HCT116 (cell line): Measurements from ENCODE around the gene IL31RA. TPM values are rescaled to one million over a fixed set of nuclear protein-coding genes. Genes with fewer than 3 reads are reported as not detected.

Source experiments
- ATAC-seq: fragments of 200-7000 bp; cut with Tn5 transposase; 2 replicates; pipeline ENCODE4 v1.9.1; 2020; ENCODE audit warnings: mild to moderate bottlenecking, moderate library complexity
- BruUV-seq: library from RNA; stranded (reverse); fragments of 400-500 nt; replicated peaks from 2 replicates; lab custom pipeline; 2021; lab: Mats Ljungman, UMichigan
- CTCF ChIA-PET: fragments of 300-600 bp; sonication (Branson Sonifier 250); formaldehyde crosslinking; loops from one replicate; lab custom pipeline; 2021; ENCODE audit warnings: antibody characterized with exemption; lab: Charles Lee
- POLR2A ChIA-PET: fragments of 300-600, 350-600 bp; sonication (Branson Sonifier 250); formaldehyde crosslinking; loops from one replicate; lab custom pipeline; 2021; ENCODE audit warnings: antibody characterized with exemption; lab: Charles Lee
- RAD21 ChIA-PET, 2 experiments: fragments of 300-600 bp; sonication (Branson Sonifier 250); formaldehyde crosslinking; loops; one replicate each; lab custom pipeline; 2023; ENCODE audit warnings: low total read pairs in 2 of 2; ENCODE audit not compliant: uncharacterized antibody in 2 of 2, unreplicated experiment in 2 of 2, low non-redundant PET in 1 of 2; lab: Charles Lee
- DNase-seq: peaks from one replicate; pipeline ENCODE4 v3.0.0-alpha.2; 2010; ENCODE audit warnings: low read depth, low spot score
- H2AFZ ChIP-seq: fragments of 200-600 bp; shearing (Covaris generic), sonication (generic); 2 replicates; pipeline ENCODE4 v1.6.1; 2017; ENCODE audit warnings: low read depth, mixed run types, mixed read lengths, antibody characterized with exemption, low read length; ENCODE audit not compliant: poor library complexity, severe bottlenecking
- H3K27ac ChIP-seq: 2 replicates; pipeline ENCODE4 v1.5.1; 2012; ENCODE audit warnings: low read depth, low read length
- H3K27me3 ChIP-seq: fragments of 200-600 bp; sonication (generic); 2 replicates; pipeline ENCODE4 v1.6.1; 2016; ENCODE audit warnings: mixed run types, low read length, mixed read lengths; ENCODE audit not compliant: insufficient read depth
- H3K36me3 ChIP-seq, 2 experiments: fragments of 200-500 bp in 1 of 2; fragments of 200-600 bp in 1 of 2; sonication (Bioruptor generic) in 1 of 2; sonication (generic) in 1 of 2; 2 replicates each; pipeline versions ENCODE4 v1.5.1 to v1.6.1; 2014 to 2016; ENCODE audit warnings: low read length in 2 of 2, inconsistent platforms in 1 of 2, mixed read lengths in 1 of 2, mixed run types in 1 of 2; ENCODE audit not compliant: insufficient read depth in 2 of 2, control insufficient read depth in 1 of 2
- H3K4me1 ChIP-seq, 2 experiments: fragments of 200-600 bp in 1 of 2; sonication (generic) in 1 of 2; 2 replicates each; pipeline versions ENCODE4 v1.5.1 to v1.6.1; 2012 to 2017; ENCODE audit warnings: low read length in 2 of 2, inconsistent platforms in 1 of 2, mild to moderate bottlenecking in 1 of 2, mixed read lengths in 1 of 2, mixed run types in 1 of 2, moderate library complexity in 1 of 2; ENCODE audit not compliant: insufficient read depth in 2 of 2, control insufficient read depth in 1 of 2
- H3K4me2 ChIP-seq: fragments of 200-600 bp; sonication (generic); 2 replicates; pipeline ENCODE4 v1.6.1; 2017; ENCODE audit warnings: mixed run types, low read length, mixed read lengths
- H3K4me3 ChIP-seq, 2 experiments: fragments of 200-600 bp in 1 of 2; sonication (generic) in 1 of 2; replicated peaks in 1 of 2; 2 replicates each; pipeline ENCODE4 v1.5.1; 2011 to 2016; ENCODE audit warnings: low read length in 2 of 2, control low read depth in 1 of 2, low read depth in 1 of 2, mild to moderate bottlenecking in 1 of 2, mixed read lengths in 1 of 2, mixed run types in 1 of 2
- H3K79me2 ChIP-seq: fragments of 200-600 bp; sonication (generic); 2 replicates; pipeline ENCODE4 v1.6.1; 2017; ENCODE audit warnings: mild to moderate bottlenecking, mixed run types, low read length, moderate library complexity, mixed read lengths; ENCODE audit not compliant: insufficient read depth
- H3K9ac ChIP-seq: fragments of 200-600 bp; sonication (generic); 2 replicates; pipeline ENCODE4 v1.6.1; 2016; ENCODE audit warnings: low read length, mixed read lengths
- H3K9me2 ChIP-seq: fragments of 200-600 bp; sonication (generic), shearing (Covaris generic); 2 replicates; pipeline ENCODE4 v1.6.1; 2017; ENCODE audit warnings: mixed run types, mild to moderate bottlenecking, moderate library complexity; ENCODE audit not compliant: insufficient read depth
- H3K9me3 ChIP-seq, 2 experiments: fragments of 200-500 bp in 1 of 2; fragments of 200-600 bp in 1 of 2; sonication (Bioruptor generic) in 1 of 2; sonication (generic) in 1 of 2; 2 replicates each; pipeline ENCODE4 v1.6.1; 2014 to 2017; ENCODE audit warnings: low read length in 2 of 2, mixed read lengths in 2 of 2, inconsistent platforms in 1 of 2, low read depth in 1 of 2, mild to moderate bottlenecking in 1 of 2, mixed run types in 1 of 2, moderate library complexity in 1 of 2; ENCODE audit not compliant: control insufficient read depth in 1 of 2, insufficient read depth in 1 of 2
- H4K20me1 ChIP-seq: fragments of 200-600 bp; sonication (generic), shearing (Covaris generic); 2 replicates; pipeline ENCODE4 v1.6.1; 2017; ENCODE audit warnings: mixed run types, mild to moderate bottlenecking, moderate library complexity; ENCODE audit not compliant: insufficient read depth
- ELF1 ChIP-seq: IDR thresholded peaks from 2 replicates; pipeline ENCODE4 v1.6.1; 2012; ENCODE audit warnings: low read depth, borderline replicate concordance
- FOSL1 ChIP-seq: IDR thresholded peaks from 2 replicates; pipeline ENCODE4 v1.6.1; 2012; ENCODE audit warnings: low read depth
- POLR2A ChIP-seq: IDR thresholded peaks from 2 replicates; pipeline ENCODE4 v1.7.0; 2011; ENCODE audit warnings: borderline replicate concordance; ENCODE audit not compliant: insufficient read depth, insufficient read length; ENCODE audit errors: extremely low read depth
- POLR2AphosphoS5 ChIP-seq: IDR thresholded peaks from 2 replicates; pipeline ENCODE4 v1.6.1; 2011; ENCODE audit warnings: mild to moderate bottlenecking, low read depth, low read length, moderate library complexity
- TCF7L2 ChIP-seq: IDR thresholded peaks from 2 replicates; pipeline ENCODE4 v1.7.0; 2011; ENCODE audit warnings: borderline replicate concordance, inconsistent platforms; ENCODE audit not compliant: insufficient read depth, insufficient read length; ENCODE audit errors: extremely low read depth
- YY1 ChIP-seq: IDR thresholded peaks from 2 replicates; pipeline ENCODE4 v1.6.1; 2011; ENCODE audit warnings: low read length, low read depth, moderate library complexity, mild to moderate bottlenecking; ENCODE audit not compliant: insufficient replicate concordance; ENCODE audit errors: extremely low read depth
- ZFX ChIP-seq: fragments of 450-650 bp; IDR thresholded peaks from 2 replicates; pipeline ENCODE4 v1.6.1; 2017
- intact Hi-C: fragments of 100-400 bp; cut with micrococcal nuclease; formaldehyde crosslinking; loops from 2 replicates; pipeline ENCODE4 v1.10.0; 2022
- total RNA-seq: library from RNA; stranded (reverse); gene quantifications from one replicate; pipeline ENCODE4 v1.2.1, GENCODE V29; 2021; ENCODE audit not compliant: unreplicated experiment

The IL31RA gene
- total RNA-seq, 1 experiment from 2014 or later, result 0.59 TPM

- TF ChIP-seq ELF1, result no peak
- no peak for TF ChIP-seq TCF7L2
- no peak for TF ChIP-seq POLR2AphosphoS5
- no peak for TF ChIP-seq ZFX
- no peak for TF ChIP-seq POLR2A
- TF ChIP-seq, all 23 proteins: peak for 0
Measured at GRCh38 chr5:55923865-55924500, 72.8 kb downstream of the IL31RA start (continued).

- H3K4me1 ChIP-seq, result no peaks in the 10 kb centered on the region
- DNase-seq, result no peak
- TF ChIP-seq YY1 (no peak), TCF7L2 (no peak)
- H3K36me3 ChIP-seq, result no peaks in the 10 kb centered on the region
- no peaks in the 10 kb centered on the region for H4K20me1 ChIP-seq
- BruUV-seq, result no TSS peak
- no peak overlapping the region for H2AFZ ChIP-seq
- no peaks in the 10 kb centered on the region for H3K79me2 ChIP-seq
- POLR2A ChIA-PET, result no interaction called here
- no peaks in the 10 kb centered on the region for H3K9me2 ChIP-seq
- CTCF ChIA-PET, result no interaction called here
- no peak overlapping the region for H3K4me3 ChIP-seq
- no peak for ATAC-seq
- H3K27ac ChIP-seq, result no peak overlapping the region
- intact Hi-C loops, result loop anchor here (5.0 to 10.0 kb wide), 4 partner anchors 212 to 697 kb away; partner anchors contain the start of genes MCIDAS and SLC38A9
- RAD21 ChIA-PET, result no interaction called here
- H3K27me3 ChIP-seq, result no peaks in the 10 kb centered on the region
- H3K9ac ChIP-seq, result no peak overlapping the region
- H3K9me3 ChIP-seq, result no peaks in the 10 kb centered on the region
- no peak overlapping the region for H3K4me2 ChIP-seq
Measured at GRCh38 chr5:55924744-55925143, 73.6 kb downstream of the IL31RA start.

GRCh38 chr5:55925181-55925580 is 74.0 kb downstream of the IL31RA start:
- Histone ChIP-seq H3K27ac (no peak overlapping the region), H2AFZ (no peak overlapping the region), H3K79me2 (no peaks in the 10 kb centered on the region), H3K4me3 (no peak overlapping the region), H3K4me2 (no peak overlapping the region), H3K9me2 (no peaks in the 10 kb centered on the region), H4K20me1 (no peaks in the 10 kb centered on the region), H3K4me1 (no peaks in the 10 kb centered on the region), H3K27me3 (no peaks in the 10 kb centered on the region), H3K36me3 (no peaks in the 10 kb centered on the region), H3K9ac (no peak overlapping the region), H3K9me3 (no peaks in the 10 kb centered on the region)
- ChIA-PET RAD21 (no interaction called here), CTCF (no interaction called here), POLR2A (no interaction called here)
- BruUV-seq, result no TSS peak
- DNase-seq (no peak), ATAC-seq (no peak)
- intact Hi-C loops, result loop anchor here (10.0 kb wide), 1 partner anchor 600 kb away; no protein-coding TSS in a partner anchor
- TF ChIP-seq FOSL1, result no peak
